ENCODE results near the gene PDXK.

PDXK gene

GRCh38 chr21:43808832-43809251 lies 89.9 kb downstream of the PDXK start:
- DNase-seq, result no peak

DNA sequence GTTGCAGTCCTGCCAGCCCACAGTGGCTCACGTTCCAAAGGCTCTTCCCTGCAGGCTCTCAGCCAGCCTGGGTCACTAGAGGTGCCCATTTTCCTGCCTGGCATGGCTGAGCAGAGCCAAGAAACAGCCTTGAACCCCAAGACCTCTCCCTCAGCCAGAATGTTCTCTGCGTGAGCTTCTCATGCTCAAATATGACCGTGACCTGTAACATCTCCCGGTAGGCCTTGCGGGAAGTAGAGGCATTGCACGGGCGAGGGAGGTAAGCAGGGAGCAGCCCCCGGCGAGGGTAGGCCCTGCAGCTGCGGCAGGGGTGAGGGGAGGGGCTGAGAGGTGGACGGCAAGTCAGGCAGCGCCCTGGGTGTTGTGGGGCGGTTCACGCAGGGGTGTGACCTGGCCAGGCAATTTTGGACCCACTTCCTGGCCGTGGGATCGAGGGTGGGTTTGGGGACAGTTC lies 90.4 kb downstream of the PDXK start:
- no peak for DNase-seq

GRCh38 chr21:43809853-43810504 lies 91.0 kb downstream of the PDXK start:
- DNase-seq, result no peak

- peak; percentile 73 for DNase-seq
Measured at GRCh38 chr21:43810505-43811261, 91.8 kb downstream of the PDXK start.

GRCh38 chr21:43811262-43812105 lies 92.6 kb downstream of the PDXK start:
- DNase-seq, result no peak
